Kidney (tissue), 14 donors: ENCODE measurements around the gene DGAT2L6. TPM values are rescaled to one million over a fixed set of nuclear protein-coding genes. Genes with fewer than 3 reads are reported as not detected.
"Not testable (repeated sequence)": the region's sequence is repeated elsewhere in the genome, so short reads cannot be mapped to it uniquely, and the experiment has no call there.

ENCODE experiments used
- DNase-seq, 5 donors: peaks; one replicate each; pipeline ENCODE4 v3.0.0-alpha.2; 2013 to 2020
- FAIRE-seq: peaks from 2 replicates; lab custom pipeline; 2012; peaks lifted over from hg19 to GRCh38; lab: Jason Lieb, UNC
- H3K27ac ChIP-seq, 2 donors: one replicate each; pipeline ENCODE4 v1.7.0; 2013; ENCODE audit warnings: low read depth in 2 of 2, low read length in 2 of 2, inconsistent platforms in 1 of 2
- H3K27me3 ChIP-seq: one replicate; pipeline ENCODE4 v1.7.1; 2013; ENCODE audit warnings: low read length, inconsistent platforms; ENCODE audit not compliant: control insufficient read depth, insufficient read depth
- H3K36me3 ChIP-seq, 3 donors: one replicate each; pipeline versions ENCODE4 v1.7.0 to v1.7.1; 2013; ENCODE audit warnings: low read length in 3 of 3, control low read depth in 1 of 3, inconsistent platforms in 1 of 3; ENCODE audit not compliant: insufficient read depth in 3 of 3, control insufficient read depth in 2 of 3
- H3K4me1 ChIP-seq, 3 donors: one replicate each; pipeline versions ENCODE4 v1.7.0 to v1.7.1; 2013; ENCODE audit warnings: low read length in 3 of 3, inconsistent platforms in 1 of 3, low read depth in 1 of 3; ENCODE audit not compliant: control insufficient read depth in 2 of 3, insufficient read depth in 2 of 3
- H3K4me3 ChIP-seq, 3 donors: one replicate each; pipeline versions ENCODE4 v1.7.0 to v1.8.1; 2013; ENCODE audit warnings: low read length in 3 of 3, control low read depth in 1 of 3, inconsistent platforms in 1 of 3
- H3K9ac ChIP-seq, 3 donors: one replicate each; pipeline versions ENCODE4 v1.7.0 to v1.7.1; 2013; ENCODE audit warnings: low read length in 3 of 3, control low read depth in 1 of 3, inconsistent platforms in 1 of 3
- H3K9me3 ChIP-seq, 3 donors: one replicate each; pipeline versions ENCODE4 v1.7.0 to v1.7.1; 2013; ENCODE audit warnings: low read length in 3 of 3, control low read depth in 1 of 3, inconsistent platforms in 1 of 3; ENCODE audit not compliant: control insufficient read depth in 2 of 3, insufficient read depth in 1 of 3
- intact Hi-C: fragments of 100-400 bp; cut with DNase I; formaldehyde crosslinking; loops from one replicate; pipeline ENCODE4 v1.11.1; 2022
- polyA plus RNA-seq: library from polyadenylated mRNA; stranded (reverse); fragments of 350-450 nt; fragmentation: Illumina TruSeq; extraction: RNeasy Lipid Tissue Mini Kit (QIAGEN cat#74804); gene quantifications from one replicate; pipeline ENCODE4 v1.2.3, GENCODE V29; 2014; ENCODE audit warnings: low read depth, low replicate concordance; ENCODE audit not compliant: insufficient read depth
- total RNA-seq: library from RNA; stranded (reverse); fragmentation: NEBNext Ultra II Directional; extraction: Animal tissue kit (Norgen Biotek cat#: 25700); gene quantifications from one replicate; pipeline ENCODE4 v1.2.1, GENCODE V29; 2021
- TF ChIP-seq, protein P1 (sequence below): IDR thresholded peaks from 3 replicates; pipeline ENCODE4 v1.5.1; 2012; ENCODE audit warnings: mild to moderate bottlenecking, moderate library complexity, borderline replicate concordance; ENCODE audit not compliant: insufficient read depth; ENCODE audit errors: extremely low read depth
- donor health status: control.
- donor health status: control.
- donor health status: control.
- donor health status: control.
- donor health status: control.
- donor health status: DM: yes; HTN: yes; CAD: no.
- donor health status: Normal renal cell carcinoma (clear cell type).

Gene DGAT2L6
- total and polyA plus RNA-seq, 2 donors from 2014 or later, result not detected

DNA sequence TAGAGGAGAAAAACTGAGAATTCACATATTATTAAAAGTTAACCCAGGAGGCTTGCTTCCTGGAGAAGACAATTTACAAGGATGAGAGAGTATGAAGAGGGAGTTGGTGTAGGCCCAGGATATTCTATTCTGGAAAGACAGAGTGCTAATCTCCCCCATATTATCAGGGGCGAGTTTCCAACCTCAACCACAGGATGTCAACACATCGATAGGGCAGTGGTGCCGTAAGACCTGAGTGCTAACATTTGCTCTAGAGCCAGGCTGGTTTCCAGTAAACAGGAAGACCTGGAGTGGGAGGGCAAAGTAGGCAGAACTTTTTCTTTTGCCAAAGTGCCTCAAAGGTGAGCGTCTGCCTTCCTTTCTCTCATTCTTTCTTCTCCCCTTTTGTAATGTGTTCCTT, 54.4 kb downstream of the DGAT2L6 start:
- H3K4me1 ChIP-seq, result no peaks in the 10 kb centered on the region
- FAIRE-seq (no peak), DNase-seq (no peak)
- TF ChIP-seq, protein P1, sequence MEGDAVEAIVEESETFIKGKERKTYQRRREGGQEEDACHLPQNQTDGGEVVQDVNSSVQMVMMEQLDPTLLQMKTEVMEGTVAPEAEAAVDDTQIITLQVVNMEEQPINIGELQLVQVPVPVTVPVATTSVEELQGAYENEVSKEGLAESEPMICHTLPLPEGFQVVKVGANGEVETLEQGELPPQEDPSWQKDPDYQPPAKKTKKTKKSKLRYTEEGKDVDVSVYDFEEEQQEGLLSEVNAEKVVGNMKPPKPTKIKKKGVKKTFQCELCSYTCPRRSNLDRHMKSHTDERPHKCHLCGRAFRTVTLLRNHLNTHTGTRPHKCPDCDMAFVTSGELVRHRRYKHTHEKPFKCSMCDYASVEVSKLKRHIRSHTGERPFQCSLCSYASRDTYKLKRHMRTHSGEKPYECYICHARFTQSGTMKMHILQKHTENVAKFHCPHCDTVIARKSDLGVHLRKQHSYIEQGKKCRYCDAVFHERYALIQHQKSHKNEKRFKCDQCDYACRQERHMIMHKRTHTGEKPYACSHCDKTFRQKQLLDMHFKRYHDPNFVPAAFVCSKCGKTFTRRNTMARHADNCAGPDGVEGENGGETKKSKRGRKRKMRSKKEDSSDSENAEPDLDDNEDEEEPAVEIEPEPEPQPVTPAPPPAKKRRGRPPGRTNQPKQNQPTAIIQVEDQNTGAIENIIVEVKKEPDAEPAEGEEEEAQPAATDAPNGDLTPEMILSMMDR, result no peak
- H3K27ac ChIP-seq, result no peak overlapping the region
- no peaks in the 10 kb centered on the region for H3K27me3 ChIP-seq
- H3K9me3 ChIP-seq, result no peaks in the 10 kb centered on the region
- H3K9ac ChIP-seq, result no peak overlapping the region
- no peak overlapping the region for H3K4me3 ChIP-seq
- intact Hi-C loops, result no loop called here
- no peaks in the 10 kb centered on the region for H3K36me3 ChIP-seq

DNA sequence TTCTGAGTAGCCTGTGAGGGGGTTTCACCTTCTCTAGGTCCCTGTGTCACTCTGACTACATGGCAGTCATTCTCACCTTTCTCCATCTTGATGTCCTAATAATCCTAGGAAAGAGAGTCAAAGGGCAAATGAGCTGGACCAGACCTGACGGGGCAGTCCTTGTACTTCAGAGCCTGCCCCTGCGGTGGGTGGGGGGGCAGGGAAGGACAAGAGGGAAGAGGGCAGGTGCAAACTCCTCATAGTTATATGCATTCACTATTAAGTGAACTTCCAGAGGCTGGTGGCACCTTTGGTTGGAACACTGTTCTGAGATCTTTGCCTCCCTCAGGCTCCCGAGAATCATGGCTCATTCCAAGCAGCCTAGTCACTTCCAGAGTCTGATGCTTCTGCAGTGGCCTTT, 57.1 kb downstream of the DGAT2L6 start, which contains the start of gene AWAT1:
TSS of gene AWAT1 (plus strand) at position 301 of the 400 bp plus-strand sequence. CDS start at position 342, 41 bp downstream.
- DNase-seq (no peak), FAIRE-seq (no peak)
- TF ChIP-seq, protein P1, result no peak

DNA sequence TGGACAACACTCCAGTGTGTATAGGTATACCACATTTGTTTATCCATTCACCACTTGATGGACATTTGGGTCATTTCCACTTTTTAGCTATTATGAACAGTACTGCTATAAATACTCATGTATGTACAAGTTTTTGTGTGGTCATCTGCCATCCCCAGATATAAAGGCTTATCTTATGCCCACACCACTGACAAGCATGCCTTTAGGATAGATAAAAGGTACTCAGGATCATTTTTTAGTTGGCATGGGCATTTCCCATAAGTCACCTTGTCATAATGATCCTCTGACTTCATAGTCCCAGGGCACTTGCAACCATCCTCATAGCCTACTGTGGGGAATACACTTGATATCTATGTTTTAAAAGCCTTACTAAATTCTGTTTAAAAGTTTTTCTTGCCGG, 63.5 kb downstream of the DGAT2L6 start:
- no peak for FAIRE-seq
- H3K36me3 ChIP-seq, result no peaks in the 10 kb centered on the region
- no peak overlapping the region for H3K4me3 ChIP-seq
- intact Hi-C loops, result no loop called here
- H3K9ac ChIP-seq, result no peak overlapping the region
- DNase-seq, result no peak
- no peaks in the 10 kb centered on the region for H3K4me1 ChIP-seq
- no peaks in the 10 kb centered on the region for H3K27me3 ChIP-seq
- H3K27ac ChIP-seq, result no peak overlapping the region
- H3K9me3 ChIP-seq, result no peaks in the 10 kb centered on the region
- TF ChIP-seq, protein P1, result no peak

More for the DNA sequence above, 57.1 kb downstream of the DGAT2L6 start, which contains the start of gene AWAT1:
- H3K27ac ChIP-seq, result no peak within 1 kb of the TSS
- H3K4me3 ChIP-seq, result no peak within 1 kb of the TSS
- H3K9me3 ChIP-seq, result no peaks in the 10 kb centered on the region
- intact Hi-C loops, result no loop called here
- no peaks in the 10 kb centered on the region for H3K4me1 ChIP-seq
- no peaks in the 10 kb centered on the region for H3K27me3 ChIP-seq
- H3K9ac ChIP-seq, result no peak within 1 kb of the TSS
- no peaks in the 10 kb centered on the region for H3K36me3 ChIP-seq

DNA sequence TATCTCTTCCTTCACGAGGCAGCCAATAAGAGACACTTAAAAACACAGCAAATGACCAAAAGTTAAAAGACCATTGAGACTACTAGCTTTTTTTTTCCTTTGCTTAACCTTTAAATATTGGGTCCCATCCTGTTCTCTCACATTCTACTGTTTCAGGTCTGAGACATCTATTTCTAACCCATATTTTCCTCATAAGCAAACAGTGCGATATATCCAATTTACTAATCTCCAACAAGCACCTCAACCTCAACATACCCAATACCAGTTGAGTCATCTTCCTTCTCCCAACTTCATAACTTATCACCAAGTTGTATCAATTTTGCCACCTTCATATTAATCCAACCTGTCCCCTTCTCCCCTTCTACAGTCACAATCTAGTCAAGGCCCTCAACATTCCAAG, 64.2 kb downstream of the DGAT2L6 start:
- no peak overlapping the region for H3K4me3 ChIP-seq
- no peak overlapping the region for H3K27ac ChIP-seq
- intact Hi-C loops, result no loop called here
- H3K4me1 ChIP-seq, result no peaks in the 10 kb centered on the region
- no peak for DNase-seq
- TF ChIP-seq, protein P1, result no peak
- H3K27me3 ChIP-seq, result no peaks in the 10 kb centered on the region
- FAIRE-seq, result no peak
- no peaks in the 10 kb centered on the region for H3K36me3 ChIP-seq
- no peak overlapping the region for H3K9ac ChIP-seq
- H3K9me3 ChIP-seq, result no peaks in the 10 kb centered on the region

DNA sequence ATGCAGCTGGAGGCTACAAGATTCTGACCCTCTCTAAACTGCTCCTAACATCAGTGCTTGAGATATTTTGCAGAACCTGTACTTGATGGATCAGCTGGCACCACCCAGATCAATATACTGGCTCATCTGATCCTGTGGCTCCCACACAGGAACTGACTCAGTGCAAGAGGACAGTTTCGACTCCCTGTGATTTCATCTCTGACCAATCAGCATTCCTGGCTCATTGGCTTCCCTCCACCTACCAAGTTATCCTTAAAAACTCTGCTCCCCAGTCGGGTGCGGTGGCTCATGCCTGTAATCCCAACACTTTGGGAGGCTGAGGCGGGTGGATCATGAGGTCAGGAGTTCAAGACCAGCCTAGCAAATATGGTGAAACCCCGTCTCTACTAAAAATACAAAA, 66.3 kb downstream of the DGAT2L6 start:
- H3K9me3 ChIP-seq, H3K27ac ChIP-seq, H3K36me3 ChIP-seq, FAIRE-seq, H3K4me1 ChIP-seq, H3K27me3 ChIP-seq, DNase-seq, intact Hi-C loops, H3K4me3 ChIP-seq, H3K9ac ChIP-seq: not testable (repeated sequence)
